K562 (cell line): Measurements from ENCODE around the gene GBA3. TPM values are rescaled to one million over a fixed set of nuclear protein-coding genes. Genes with fewer than 3 reads are reported as not detected.

Experiments
- ATAC-seq: fragments of 200-7000 bp; cut with Tn5 transposase; 3 replicates; pipeline ENCODE4 v1.9.1; 2020; ENCODE audit warnings: moderate library complexity
- BruUV-seq: library from RNA; stranded (reverse); fragments of 400-500 nt; replicated peaks from 2 replicates; lab custom pipeline; 2021; lab: Mats Ljungman, UMichigan
- CTCF ChIA-PET: fragments of 300-600 bp; formaldehyde crosslinking; extraction: SDS; loops from one replicate; lab custom pipeline; 2021; ENCODE audit warnings: low intra/inter-chr PET ratio; lab: Yijun Ruan, JAX
- POLR2A ChIA-PET: fragments of 300-600, 350-650 bp; sonication (Branson Sonifier 250); formaldehyde crosslinking; extraction: SDS; loops from one replicate; lab custom pipeline; 2021; ENCODE audit warnings: antibody characterized with exemption, inconsistent platforms; lab: Yijun Ruan, JAX
- DNase-seq, 4 experiments: peaks; one replicate each; pipeline versions ENCODE4 v3.0.0 to v3.0.0-alpha.2; 2011 to 2018; ENCODE audit warnings: low spot score in 3 of 4, mixed read lengths in 3 of 4; ENCODE audit errors: extremely low read depth in 1 of 4
- FAIRE-seq: peaks from 2 replicates; lab custom pipeline; 2011; peaks lifted over from hg19 to GRCh38; lab: Jason Lieb, UNC
- H2AFZ ChIP-seq: 2 replicates; pipeline ENCODE4 v1.6.0; 2011; ENCODE audit warnings: low read depth, low read length, control low read depth, inconsistent platforms
- H3K27ac ChIP-seq: fragments of 200-600 bp; 3 replicates; pipeline ENCODE4 v1.8.0; 2011; ENCODE audit warnings: low read depth, mild to moderate bottlenecking, control low read depth, inconsistent platforms, low read length, moderate library complexity, mixed read lengths; ENCODE audit errors: extremely low read depth
- H3K27me3 ChIP-seq, 2 experiments: fragments of 300-600 bp in 1 of 2; 2 replicates in 1 of 2; 3 replicates in 1 of 2; pipeline versions ENCODE4 v1.6.0 to v1.8.0; 2011; ENCODE audit warnings: inconsistent platforms in 2 of 2, low read length in 2 of 2, mild to moderate bottlenecking in 1 of 2, mixed read lengths in 1 of 2, moderate library complexity in 1 of 2; ENCODE audit not compliant: control insufficient read depth in 2 of 2, insufficient read depth in 2 of 2
- H3K36me3 ChIP-seq: fragments of 300-600 bp; 3 replicates; pipeline ENCODE4 v1.8.0; 2011; ENCODE audit warnings: mild to moderate bottlenecking, low read length, inconsistent platforms; ENCODE audit not compliant: control insufficient read depth, insufficient read depth
- H3K4me1 ChIP-seq, 2 experiments: fragments of 200-600 bp in 1 of 2; replicated peaks in 1 of 2; 2 replicates in 1 of 2; 3 replicates in 1 of 2; pipeline versions ENCODE4 v1.5.1 to v1.8.0; 2011; ENCODE audit warnings: inconsistent platforms in 2 of 2, low read length in 2 of 2, mild to moderate bottlenecking in 1 of 2, mixed read lengths in 1 of 2, moderate library complexity in 1 of 2; ENCODE audit not compliant: control insufficient read depth in 2 of 2, insufficient read depth in 2 of 2
- H3K4me2 ChIP-seq: 2 replicates; pipeline ENCODE4 v1.6.1; 2011; ENCODE audit warnings: low read length, control low read depth, inconsistent platforms, mixed read lengths; ENCODE audit not compliant: insufficient read depth
- H3K4me3 ChIP-seq: fragments of 200-600 bp; sonication (generic), shearing (Covaris generic); 2 replicates; pipeline ENCODE4 v1.5.1; 2016; ENCODE audit warnings: control low read depth, inconsistent platforms
- H3K79me2 ChIP-seq: fragments of 200-600 bp; 3 replicates; pipeline ENCODE4 v1.8.0; 2011; ENCODE audit warnings: low read length, inconsistent platforms; ENCODE audit not compliant: control insufficient read depth, insufficient read depth
- H3K9ac ChIP-seq, 2 experiments: 2 replicates each; pipeline versions ENCODE4 v1.6.0 to v1.6.1; 2011; ENCODE audit warnings: low read depth in 2 of 2, low read length in 2 of 2, control low read depth in 1 of 2, inconsistent platforms in 1 of 2, mild to moderate bottlenecking in 1 of 2, mixed read lengths in 1 of 2; ENCODE audit not compliant: insufficient read depth in 1 of 2
- H3K9me1 ChIP-seq: one replicate; pipeline ENCODE4 v1.6.0; 2011; ENCODE audit warnings: inconsistent platforms, mild to moderate bottlenecking, low read length, moderate library complexity; ENCODE audit not compliant: control insufficient read depth, insufficient read depth
- H3K9me3 ChIP-seq: replicated peaks from 2 replicates; pipeline ENCODE4 v1.5.1; 2011; ENCODE audit warnings: low read depth, low read length, inconsistent platforms; ENCODE audit not compliant: control insufficient read depth, insufficient read depth
- H4K20me1 ChIP-seq: replicated peaks from 2 replicates; pipeline ENCODE4 v1.6.1; 2011; ENCODE audit warnings: low read length, inconsistent platforms, mixed read lengths; ENCODE audit not compliant: control insufficient read depth, insufficient read depth
- ARID1B ChIP-seq: fragments of 450-650 bp; IDR thresholded peaks from 2 replicates; pipeline ENCODE4 v1.6.1; 2016; ENCODE audit warnings: antibody characterized with exemption, mild to moderate bottlenecking, inconsistent platforms
- HDAC2 ChIP-seq: fragments of 450-650 bp; IDR thresholded peaks from 2 replicates; pipeline ENCODE4 v1.6.1; 2016; ENCODE audit warnings: mild to moderate bottlenecking
- HNRNPLL ChIP-seq: fragments of 200-400 bp; formaldehyde crosslinking; IDR thresholded peaks from 2 replicates; pipeline ENCODE4 v1.6.1; 2017; ENCODE audit warnings: low read length, low read depth, mild to moderate bottlenecking; ENCODE audit not compliant: poor library complexity, severe bottlenecking
- KDM4B ChIP-seq, 2 experiments: fragments of 450-650 bp in 1 of 2; sonication (generic) in 1 of 2; IDR thresholded peaks; 2 replicates each; pipeline ENCODE4 v1.6.1; 2016 to 2017; ENCODE audit warnings: borderline replicate concordance in 2 of 2, antibody characterized with exemption in 1 of 2, low read depth in 1 of 2, mild to moderate bottlenecking in 1 of 2
- NR4A1 ChIP-seq, 2 experiments: fragments of 250-450 bp in 1 of 2; fragments of 450-650 bp in 1 of 2; sonication (Bioruptor Pico) in 1 of 2; IDR thresholded peaks; 2 replicates each; pipeline versions ENCODE4 v1.4.0 to v1.6.1; 2016 to 2020; ENCODE audit warnings: mild to moderate bottlenecking in 2 of 2, missing compliant biosample characterization in 1 of 2, missing genetic modification characterization in 1 of 2, moderate library complexity in 1 of 2
- RUNX1 ChIP-seq: sonication (generic); IDR thresholded peaks from 2 replicates; pipeline ENCODE4 v1.6.1; 2016; ENCODE audit warnings: antibody characterized with exemption, low read depth
- ZNF146 ChIP-seq: IDR thresholded peaks from one replicate; pipeline ENCODE4 v1.6.1; 2018; ENCODE audit warnings: missing compliant biosample characterization; ENCODE audit not compliant: unreplicated experiment
- ZNF24 ChIP-seq: fragments of 450-650 bp; IDR thresholded peaks from 2 replicates; pipeline ENCODE4 v1.6.1; 2016
- WGBS: fragments of 100-300 bp; shearing (Covaris generic); methylation state at CpG from one replicate; pipeline ENCODE4 v1.1.6; 2016; ENCODE audit warnings: low coverage, mixed read lengths; ENCODE audit not compliant: insufficient coverage; ENCODE audit errors: missing lambda C conversion rate; 5-methylcytosine and 5-hydroxymethylcytosine counted together
- in situ Hi-C: fragments of 300-500 bp; cut with MboI; formaldehyde crosslinking; loops from 4 replicates; pipeline ENCODE4 v1.15.0; 2018; ENCODE audit warnings: inconsistent platforms, mixed read lengths
- intact Hi-C: fragments of 100-400 bp; cut with micrococcal nuclease; formaldehyde crosslinking; loops from 2 replicates; pipeline ENCODE4 v1.14.2; 2022
- polyA plus RNA-seq, 8 experiments: library from polyadenylated mRNA; depleted of rRNA in 4 of 8; stranded (reverse) in 5 of 8; unstranded in 3 of 8; fragments of >200 nt; fragmentation: Nextera tagmentation in 2 of 8; fragmentation: Illumina TruSeq in 1 of 8; extraction: Ambion mirVana in 2 of 8; extraction: Trizol in 1 of 8; gene quantifications; 2 replicates each; pipeline versions ENCODE4 v1.2.1 to v1.2.3, GENCODE V29; 2011 to 2014; ENCODE audit warnings: inconsistent platforms in 1 of 8, missing spikeins in 1 of 8
- total RNA-seq, 7 experiments: library from RNA; depleted of rRNA in 6 of 7; stranded (reverse); fragments of >200 nt in 6 of 7; fragmentation: Illumina TruSeq in 2 of 7; extraction: Trizol in 2 of 7; gene quantifications; 2 replicates each; pipeline versions ENCODE4 v1.2.1 to v1.2.3, GENCODE V29; 2011 to 2021; ENCODE audit warnings: low replicate concordance in 1 of 7
- TF ChIP-seq, protein P1 (sequence below): fragments of 450-650 bp; IDR thresholded peaks from 2 replicates; pipeline ENCODE4 v1.6.1; 2016; ENCODE audit warnings: mild to moderate bottlenecking, moderate library complexity
- TF ChIP-seq, protein P2 (sequence below): sonication (generic); formaldehyde crosslinking; IDR thresholded peaks from 2 replicates; pipeline ENCODE4 v1.8.1; 2023; ENCODE audit warnings: mild to moderate bottlenecking, missing genetic modification reagents

The GBA3 gene
- total and polyA plus RNA-seq, 9 of the 15 experiments (the other 6 are each of a cell fraction or from before 2014, with no cell fraction given) = 0.13 to 0.75 (median 0.40) TPM; not detected in 1

DNA sequence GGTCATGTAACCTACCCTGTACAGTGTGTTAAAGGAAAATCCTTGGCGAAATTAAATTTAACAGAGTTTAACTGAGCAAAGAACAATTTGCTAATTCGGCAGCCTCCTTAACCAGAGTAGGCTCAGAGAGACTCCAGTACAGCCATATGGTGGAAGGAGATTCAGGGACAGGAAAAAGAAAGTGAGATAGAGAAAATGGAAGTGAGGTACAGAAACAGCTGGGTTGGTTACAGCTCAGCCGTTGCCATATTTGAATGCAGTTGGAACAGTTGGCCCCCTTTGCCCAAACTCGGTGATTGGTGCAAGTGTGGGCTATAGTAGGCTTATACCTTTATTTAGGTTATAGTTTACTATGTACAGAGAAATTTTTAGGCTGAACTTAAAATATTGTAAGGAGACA lies 48.8 kb upstream of the GBA3 start:
- H3K27me3 ChIP-seq = no peaks in the 10 kb centered on the region
- no peak overlapping the region for H3K27ac ChIP-seq
- POLR2A ChIA-PET = no interaction called here
- no peaks in the 10 kb centered on the region for H3K9me1 ChIP-seq
- DNase-seq = no peak
- no peak overlapping the region for H2AFZ ChIP-seq
- H3K79me2 ChIP-seq = no peaks in the 10 kb centered on the region
- no peak overlapping the region for H3K4me3 ChIP-seq
- no peak overlapping the region for H3K4me2 ChIP-seq
- in situ Hi-C loops (no loop called here), intact Hi-C loops (no loop called here)
- no peaks in the 10 kb centered on the region for H3K36me3 ChIP-seq
- BruUV-seq = no TSS peak
- no peaks in the 10 kb centered on the region for H3K4me1 ChIP-seq
- 0% methylated on average over 4 of the region's 4 CpGs for WGBS
- CTCF ChIA-PET = no interaction called here
- H4K20me1 ChIP-seq = no peaks in the 10 kb centered on the region
- ATAC-seq = no peak
- FAIRE-seq = no peak
- no peaks in the 10 kb centered on the region for H3K9me3 ChIP-seq
- H3K9ac ChIP-seq = no peak overlapping the region
- no peak for TF ChIP-seq HDAC2
- TF ChIP-seq, protein P1, sequence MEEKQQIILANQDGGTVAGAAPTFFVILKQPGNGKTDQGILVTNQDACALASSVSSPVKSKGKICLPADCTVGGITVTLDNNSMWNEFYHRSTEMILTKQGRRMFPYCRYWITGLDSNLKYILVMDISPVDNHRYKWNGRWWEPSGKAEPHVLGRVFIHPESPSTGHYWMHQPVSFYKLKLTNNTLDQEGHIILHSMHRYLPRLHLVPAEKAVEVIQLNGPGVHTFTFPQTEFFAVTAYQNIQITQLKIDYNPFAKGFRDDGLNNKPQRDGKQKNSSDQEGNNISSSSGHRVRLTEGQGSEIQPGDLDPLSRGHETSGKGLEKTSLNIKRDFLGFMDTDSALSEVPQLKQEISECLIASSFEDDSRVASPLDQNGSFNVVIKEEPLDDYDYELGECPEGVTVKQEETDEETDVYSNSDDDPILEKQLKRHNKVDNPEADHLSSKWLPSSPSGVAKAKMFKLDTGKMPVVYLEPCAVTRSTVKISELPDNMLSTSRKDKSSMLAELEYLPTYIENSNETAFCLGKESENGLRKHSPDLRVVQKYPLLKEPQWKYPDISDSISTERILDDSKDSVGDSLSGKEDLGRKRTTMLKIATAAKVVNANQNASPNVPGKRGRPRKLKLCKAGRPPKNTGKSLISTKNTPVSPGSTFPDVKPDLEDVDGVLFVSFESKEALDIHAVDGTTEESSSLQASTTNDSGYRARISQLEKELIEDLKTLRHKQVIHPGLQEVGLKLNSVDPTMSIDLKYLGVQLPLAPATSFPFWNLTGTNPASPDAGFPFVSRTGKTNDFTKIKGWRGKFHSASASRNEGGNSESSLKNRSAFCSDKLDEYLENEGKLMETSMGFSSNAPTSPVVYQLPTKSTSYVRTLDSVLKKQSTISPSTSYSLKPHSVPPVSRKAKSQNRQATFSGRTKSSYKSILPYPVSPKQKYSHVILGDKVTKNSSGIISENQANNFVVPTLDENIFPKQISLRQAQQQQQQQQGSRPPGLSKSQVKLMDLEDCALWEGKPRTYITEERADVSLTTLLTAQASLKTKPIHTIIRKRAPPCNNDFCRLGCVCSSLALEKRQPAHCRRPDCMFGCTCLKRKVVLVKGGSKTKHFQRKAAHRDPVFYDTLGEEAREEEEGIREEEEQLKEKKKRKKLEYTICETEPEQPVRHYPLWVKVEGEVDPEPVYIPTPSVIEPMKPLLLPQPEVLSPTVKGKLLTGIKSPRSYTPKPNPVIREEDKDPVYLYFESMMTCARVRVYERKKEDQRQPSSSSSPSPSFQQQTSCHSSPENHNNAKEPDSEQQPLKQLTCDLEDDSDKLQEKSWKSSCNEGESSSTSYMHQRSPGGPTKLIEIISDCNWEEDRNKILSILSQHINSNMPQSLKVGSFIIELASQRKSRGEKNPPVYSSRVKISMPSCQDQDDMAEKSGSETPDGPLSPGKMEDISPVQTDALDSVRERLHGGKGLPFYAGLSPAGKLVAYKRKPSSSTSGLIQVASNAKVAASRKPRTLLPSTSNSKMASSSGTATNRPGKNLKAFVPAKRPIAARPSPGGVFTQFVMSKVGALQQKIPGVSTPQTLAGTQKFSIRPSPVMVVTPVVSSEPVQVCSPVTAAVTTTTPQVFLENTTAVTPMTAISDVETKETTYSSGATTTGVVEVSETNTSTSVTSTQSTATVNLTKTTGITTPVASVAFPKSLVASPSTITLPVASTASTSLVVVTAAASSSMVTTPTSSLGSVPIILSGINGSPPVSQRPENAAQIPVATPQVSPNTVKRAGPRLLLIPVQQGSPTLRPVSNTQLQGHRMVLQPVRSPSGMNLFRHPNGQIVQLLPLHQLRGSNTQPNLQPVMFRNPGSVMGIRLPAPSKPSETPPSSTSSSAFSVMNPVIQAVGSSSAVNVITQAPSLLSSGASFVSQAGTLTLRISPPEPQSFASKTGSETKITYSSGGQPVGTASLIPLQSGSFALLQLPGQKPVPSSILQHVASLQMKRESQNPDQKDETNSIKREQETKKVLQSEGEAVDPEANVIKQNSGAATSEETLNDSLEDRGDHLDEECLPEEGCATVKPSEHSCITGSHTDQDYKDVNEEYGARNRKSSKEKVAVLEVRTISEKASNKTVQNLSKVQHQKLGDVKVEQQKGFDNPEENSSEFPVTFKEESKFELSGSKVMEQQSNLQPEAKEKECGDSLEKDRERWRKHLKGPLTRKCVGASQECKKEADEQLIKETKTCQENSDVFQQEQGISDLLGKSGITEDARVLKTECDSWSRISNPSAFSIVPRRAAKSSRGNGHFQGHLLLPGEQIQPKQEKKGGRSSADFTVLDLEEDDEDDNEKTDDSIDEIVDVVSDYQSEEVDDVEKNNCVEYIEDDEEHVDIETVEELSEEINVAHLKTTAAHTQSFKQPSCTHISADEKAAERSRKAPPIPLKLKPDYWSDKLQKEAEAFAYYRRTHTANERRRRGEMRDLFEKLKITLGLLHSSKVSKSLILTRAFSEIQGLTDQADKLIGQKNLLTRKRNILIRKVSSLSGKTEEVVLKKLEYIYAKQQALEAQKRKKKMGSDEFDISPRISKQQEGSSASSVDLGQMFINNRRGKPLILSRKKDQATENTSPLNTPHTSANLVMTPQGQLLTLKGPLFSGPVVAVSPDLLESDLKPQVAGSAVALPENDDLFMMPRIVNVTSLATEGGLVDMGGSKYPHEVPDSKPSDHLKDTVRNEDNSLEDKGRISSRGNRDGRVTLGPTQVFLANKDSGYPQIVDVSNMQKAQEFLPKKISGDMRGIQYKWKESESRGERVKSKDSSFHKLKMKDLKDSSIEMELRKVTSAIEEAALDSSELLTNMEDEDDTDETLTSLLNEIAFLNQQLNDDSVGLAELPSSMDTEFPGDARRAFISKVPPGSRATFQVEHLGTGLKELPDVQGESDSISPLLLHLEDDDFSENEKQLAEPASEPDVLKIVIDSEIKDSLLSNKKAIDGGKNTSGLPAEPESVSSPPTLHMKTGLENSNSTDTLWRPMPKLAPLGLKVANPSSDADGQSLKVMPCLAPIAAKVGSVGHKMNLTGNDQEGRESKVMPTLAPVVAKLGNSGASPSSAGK = no peak
- TF ChIP-seq RUNX1 = no peak
- TF ChIP-seq ARID1B = no peak
- no peak for TF ChIP-seq ZNF146
- no peak for TF ChIP-seq HNRNPLL
- TF ChIP-seq KDM4B (IDR thresholded peaks at IDR 0.05; ENCODE audit: borderline replicate concordance in 2 of 2, low read depth in 1 of 2) = no peak
- TF ChIP-seq, protein P2, sequence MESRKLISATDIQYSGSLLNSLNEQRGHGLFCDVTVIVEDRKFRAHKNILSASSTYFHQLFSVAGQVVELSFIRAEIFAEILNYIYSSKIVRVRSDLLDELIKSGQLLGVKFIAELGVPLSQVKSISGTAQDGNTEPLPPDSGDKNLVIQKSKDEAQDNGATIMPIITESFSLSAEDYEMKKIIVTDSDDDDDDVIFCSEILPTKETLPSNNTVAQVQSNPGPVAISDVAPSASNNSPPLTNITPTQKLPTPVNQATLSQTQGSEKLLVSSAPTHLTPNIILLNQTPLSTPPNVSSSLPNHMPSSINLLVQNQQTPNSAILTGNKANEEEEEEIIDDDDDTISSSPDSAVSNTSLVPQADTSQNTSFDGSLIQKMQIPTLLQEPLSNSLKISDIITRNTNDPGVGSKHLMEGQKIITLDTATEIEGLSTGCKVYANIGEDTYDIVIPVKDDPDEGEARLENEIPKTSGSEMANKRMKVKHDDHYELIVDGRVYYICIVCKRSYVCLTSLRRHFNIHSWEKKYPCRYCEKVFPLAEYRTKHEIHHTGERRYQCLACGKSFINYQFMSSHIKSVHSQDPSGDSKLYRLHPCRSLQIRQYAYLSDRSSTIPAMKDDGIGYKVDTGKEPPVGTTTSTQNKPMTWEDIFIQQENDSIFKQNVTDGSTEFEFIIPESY (CRISPR knock-in tag) = no peak
- TF ChIP-seq ZNF24 = no peak
- no peak for TF ChIP-seq NR4A1 (CRISPR knock-in tag; IDR thresholded peaks at IDR 0.05)
- TF ChIP-seq NR4A1 (tag; IDR thresholded peaks at IDR 0.05) = no peak
